ENCODE measurements around the gene KDM4B. TPM values are rescaled to one million over a fixed set of nuclear protein-coding genes. Genes with fewer than 3 reads are reported as not detected.
"Not testable (repeated sequence)": the region's sequence is repeated elsewhere in the genome, so short reads cannot be mapped to it uniquely, and the experiment has no call there.

The KDM4B gene
- total and polyA plus RNA-seq, 3 experiments from 2014 or later, result 14.6 to 16.0 (median 14.6) TPM

DNA sequence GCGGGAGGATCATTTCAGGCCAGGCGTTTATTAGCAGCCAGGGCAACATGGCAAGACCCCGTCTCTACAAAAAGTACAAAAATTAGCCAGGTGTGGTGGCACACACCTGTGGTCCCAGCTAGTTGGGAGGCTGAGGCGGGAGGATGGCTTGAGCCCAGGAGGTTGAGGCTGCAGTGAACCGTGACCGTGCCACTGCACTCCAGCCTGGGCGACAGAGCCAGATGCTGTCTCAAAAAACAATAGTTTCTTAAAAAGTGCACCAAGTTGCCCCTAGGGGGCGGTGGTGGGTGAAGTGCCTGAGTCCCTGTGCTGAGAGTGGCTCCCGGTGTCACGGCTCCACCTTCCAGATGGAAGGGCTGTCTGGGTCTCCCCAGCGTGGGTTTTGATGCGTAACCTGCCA is 60.7 kb downstream of the KDM4B start:
- H3K9me3 ChIP-seq (ENCODE audit: low read length); H3K27me3 Mint-ChIP-seq; H3K36me3 ChIP-seq (ENCODE audit: insufficient read depth, low read length); H3K4me3 ChIP-seq (ENCODE audit: low read length); POLR2A ChIA-PET; H3K4me1 ChIP-seq (ENCODE audit: insufficient read depth, low read length); H3K27ac ChIP-seq (ENCODE audit: low read depth, low read length); H3K27me3 ChIP-seq (ENCODE audit: insufficient read depth, low read length, poor library complexity, severe bottlenecking); H3K4me3 Mint-ChIP-seq; H3K9me3 Mint-ChIP-seq: not testable (repeated sequence)
- Mint-ChIP-seq H3K4me1 (peaks cover 9 to 24% (median 13%) of the 10 kb centered on the region in 3 donors), H3K27ac (peak overlapping the region in 1 of 8 donors; percentile 43), H3K36me3 (peaks cover 0 to 17% (median 3%) of the 10 kb centered on the region in 3 donors)
- CTCF ChIA-PET, result interaction anchor here (0.8 to 8.1 kb wide), 10 partner anchors 21 to 221 kb away, joined by 3 to 98 read pairs (median 10); partner anchors contain the start of gene PLIN3
- peak; percentile 40 to 72 (median 48) for DNase-seq

DNA sequence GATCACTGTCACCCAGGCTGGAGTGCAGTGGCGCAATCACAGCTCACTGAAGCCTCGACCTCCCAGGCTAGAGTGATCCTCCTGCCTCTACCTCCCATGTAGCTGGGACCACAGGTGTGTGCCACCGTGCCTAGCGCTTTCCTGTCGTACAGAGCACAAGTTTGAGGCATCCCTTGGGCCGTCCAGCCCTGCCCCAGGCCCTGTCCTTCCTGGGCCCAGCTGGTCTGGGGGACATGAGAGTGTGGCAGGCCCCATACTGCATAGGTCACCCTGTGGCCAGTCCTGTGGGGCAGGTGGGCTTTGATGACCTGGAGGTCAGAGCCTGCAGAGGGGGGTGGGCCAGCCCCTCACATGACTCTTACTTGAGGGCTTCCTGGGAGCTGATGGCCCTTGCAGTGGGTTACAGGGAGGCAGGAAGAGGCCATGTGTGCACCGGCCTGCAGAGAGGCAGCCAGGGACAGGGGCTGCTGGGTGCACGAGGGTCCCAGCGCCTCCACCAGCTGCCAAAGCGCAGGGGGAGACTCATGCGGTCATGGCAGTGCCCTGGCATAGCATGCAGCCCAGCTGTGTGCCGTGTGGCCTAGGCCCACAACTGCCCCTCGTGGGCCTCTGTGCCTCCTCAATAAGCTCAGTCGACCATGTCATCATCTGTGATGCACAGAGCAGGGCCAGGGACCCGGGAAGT is 61.4 kb downstream of the KDM4B start:
- peaks cover 6% of the 10 kb centered on the region for H3K36me3 ChIP-seq (ENCODE audit: insufficient read depth, low read length)
- no peaks in the 10 kb centered on the region for H3K27me3 ChIP-seq (ENCODE audit: insufficient read depth, low read length, poor library complexity, severe bottlenecking)
- Mint-ChIP-seq H3K27ac (no peak overlapping the region), H3K36me3 (peaks cover 0 to 23% (median 3%) of the 10 kb centered on the region in 3 donors), H3K4me1 (peaks cover 9 to 24% (median 13%) of the 10 kb centered on the region in 3 donors), H3K9me3 (no peaks in the 10 kb centered on the region), H3K4me3 (no peak overlapping the region), H3K27me3 (no peaks in the 10 kb centered on the region)
- no peak overlapping the region for H3K27ac ChIP-seq (ENCODE audit: low read depth, low read length)
- H3K9me3 ChIP-seq (ENCODE audit: low read length), result no peaks in the 10 kb centered on the region
- POLR2A ChIA-PET, result interaction anchor here (0.7 to 1.3 kb wide), 2 partner anchors 89 to 113 kb away, joined by 3 to 4 read pairs; no protein-coding TSS in a partner anchor
- CTCF ChIA-PET, result interaction anchor here (0.8 to 8.1 kb wide), 15 partner anchors 21 to 222 kb away, joined by 3 to 98 read pairs (median 4); partner anchors contain the start of genes PLIN3 and TICAM1
- H3K4me3 ChIP-seq (ENCODE audit: low read length), result no peak overlapping the region
- H3K4me1 ChIP-seq (ENCODE audit: insufficient read depth, low read length), result no peaks in the 10 kb centered on the region
- DNase-seq, result peak in 1 of 5 donors; percentile 46

DNA sequence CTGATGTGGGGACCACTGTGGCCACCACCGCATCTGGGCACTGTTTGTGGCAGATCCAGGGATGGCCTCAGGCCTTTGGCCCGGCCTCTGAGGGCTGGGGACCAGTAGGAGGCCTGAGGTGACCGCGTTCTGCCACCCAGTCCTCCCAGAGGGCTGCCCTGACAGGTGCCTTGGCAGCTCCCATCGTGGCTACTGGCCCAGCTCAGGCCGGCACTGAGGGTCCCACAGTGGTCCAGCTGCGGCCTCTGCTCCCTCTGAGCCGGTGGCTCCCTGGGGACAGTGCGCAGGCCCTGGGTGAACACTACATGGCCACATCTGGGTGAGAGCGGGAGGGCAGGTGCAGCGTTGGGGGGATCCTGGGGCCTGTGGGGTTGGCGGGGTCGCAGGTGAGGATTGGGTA is 61.9 kb downstream of the KDM4B start:
- Mint-ChIP-seq H3K4me3 (no peak overlapping the region), H3K27me3 (no peaks in the 10 kb centered on the region), H3K36me3 (peaks cover 0 to 25% (median 3%) of the 10 kb centered on the region in 3 donors), H3K4me1 (peaks cover 9 to 24% (median 13%) of the 10 kb centered on the region in 3 donors), H3K27ac (peak overlapping the region in 2 of 8 donors; percentile 14 to 61), H3K9me3 (no peaks in the 10 kb centered on the region)
- H3K27me3 ChIP-seq (ENCODE audit: insufficient read depth, low read length, poor library complexity, severe bottlenecking), result no peaks in the 10 kb centered on the region
- H3K4me3 ChIP-seq (ENCODE audit: low read length), result no peak overlapping the region
- H3K9me3 ChIP-seq (ENCODE audit: low read length), result no peaks in the 10 kb centered on the region
- ChIA-PET CTCF (interaction anchor here (0.9 to 8.1 kb wide), 17 partner anchors 22 to 230 kb away, joined by 3 to 98 read pairs (median 5); partner anchors contain the start of genes PLIN3 and TICAM1), POLR2A (interaction anchor here (0.9 to 1.3 kb wide), 2 partner anchors 114 to 221 kb away, joined by 4 read pairs; no protein-coding TSS in a partner anchor)
- no peak overlapping the region for H3K27ac ChIP-seq (ENCODE audit: low read depth, low read length)
- peak in 1 of 5 donors; percentile 41 for DNase-seq
- no peaks in the 10 kb centered on the region for H3K4me1 ChIP-seq (ENCODE audit: insufficient read depth, low read length)
- peaks cover 6% of the 10 kb centered on the region for H3K36me3 ChIP-seq (ENCODE audit: insufficient read depth, low read length)

DNA sequence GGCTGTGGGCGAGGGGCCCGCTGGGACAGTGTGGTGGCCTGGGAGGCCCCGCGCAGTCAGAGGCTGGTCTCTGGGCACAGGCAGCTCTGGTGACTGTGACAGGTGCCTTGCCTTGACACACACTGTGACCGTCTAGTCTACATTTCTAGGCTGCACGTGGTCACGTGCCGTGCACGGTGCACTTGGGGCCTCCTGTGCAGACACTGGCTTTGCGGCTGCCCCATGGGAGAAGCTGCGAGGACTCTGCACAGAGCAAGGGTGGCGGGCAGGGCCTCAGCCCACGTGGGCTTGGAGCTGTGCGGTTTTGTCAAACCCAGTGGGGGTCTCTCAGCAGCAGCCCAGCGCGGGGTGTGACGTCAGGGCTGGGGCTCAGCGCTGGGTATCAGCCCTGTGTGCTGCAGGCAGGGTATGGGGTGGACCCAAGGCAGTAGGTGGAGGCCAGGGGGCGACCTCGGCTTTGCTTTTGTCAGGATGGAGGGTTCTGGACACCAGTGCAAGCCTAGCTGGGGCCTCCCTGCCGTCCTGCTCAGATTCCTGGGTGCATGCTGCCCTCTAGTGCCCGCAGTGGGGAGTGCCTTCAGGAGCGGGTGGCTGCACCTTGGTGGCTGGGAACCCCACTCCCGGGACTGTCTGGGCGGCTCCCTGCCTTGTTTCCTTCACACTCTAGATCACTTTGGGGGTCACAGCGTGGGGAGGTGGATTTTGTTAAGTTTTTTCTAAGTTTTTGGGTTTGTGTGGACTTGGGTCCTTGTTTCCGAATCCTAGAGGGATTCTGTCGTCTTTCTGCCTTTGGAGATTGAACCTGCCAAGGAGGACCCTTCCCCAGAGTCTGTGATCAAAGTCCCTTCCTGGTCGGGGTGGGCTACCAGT is 62.6 kb downstream of the KDM4B start:
- H3K27ac Mint-ChIP-seq, result peak overlapping the region in 2 of 8 donors; percentile 14 to 61
- H3K4me3 Mint-ChIP-seq, result no peak overlapping the region
- peaks cover 9 to 21% (median 13%) of the 10 kb centered on the region in 3 donors for H3K4me1 Mint-ChIP-seq
- peaks cover 0 to 25% (median 3%) of the 10 kb centered on the region in 3 donors for H3K36me3 Mint-ChIP-seq
- Histone ChIP-seq H3K4me1 (ENCODE audit: insufficient read depth, low read length) (no peaks in the 10 kb centered on the region), H3K27ac (ENCODE audit: low read depth, low read length) (no peak overlapping the region), H3K4me3 (ENCODE audit: low read length) (no peak overlapping the region), H3K36me3 (ENCODE audit: insufficient read depth, low read length) (peaks cover 6% of the 10 kb centered on the region), H3K9me3 (ENCODE audit: low read length) (no peaks in the 10 kb centered on the region), H3K27me3 (ENCODE audit: insufficient read depth, low read length, poor library complexity, severe bottlenecking) (no peaks in the 10 kb centered on the region)
- no peaks in the 10 kb centered on the region for H3K9me3 Mint-ChIP-seq
- H3K27me3 Mint-ChIP-seq, result no peaks in the 10 kb centered on the region
- POLR2A ChIA-PET, result interaction anchor here (0.5 to 1.3 kb wide), 3 partner anchors 114 to 473 kb away, joined by 3 to 4 read pairs (median 4); no protein-coding TSS in a partner anchor
- DNase-seq, result peak; percentile 64 to 83 (median 74)
- CTCF ChIA-PET, result interaction anchor here (0.8 to 8.1 kb wide), 18 partner anchors 10 to 230 kb away, joined by 3 to 98 read pairs (median 5); partner anchors contain the start of genes PLIN3 and TICAM1

DNA sequence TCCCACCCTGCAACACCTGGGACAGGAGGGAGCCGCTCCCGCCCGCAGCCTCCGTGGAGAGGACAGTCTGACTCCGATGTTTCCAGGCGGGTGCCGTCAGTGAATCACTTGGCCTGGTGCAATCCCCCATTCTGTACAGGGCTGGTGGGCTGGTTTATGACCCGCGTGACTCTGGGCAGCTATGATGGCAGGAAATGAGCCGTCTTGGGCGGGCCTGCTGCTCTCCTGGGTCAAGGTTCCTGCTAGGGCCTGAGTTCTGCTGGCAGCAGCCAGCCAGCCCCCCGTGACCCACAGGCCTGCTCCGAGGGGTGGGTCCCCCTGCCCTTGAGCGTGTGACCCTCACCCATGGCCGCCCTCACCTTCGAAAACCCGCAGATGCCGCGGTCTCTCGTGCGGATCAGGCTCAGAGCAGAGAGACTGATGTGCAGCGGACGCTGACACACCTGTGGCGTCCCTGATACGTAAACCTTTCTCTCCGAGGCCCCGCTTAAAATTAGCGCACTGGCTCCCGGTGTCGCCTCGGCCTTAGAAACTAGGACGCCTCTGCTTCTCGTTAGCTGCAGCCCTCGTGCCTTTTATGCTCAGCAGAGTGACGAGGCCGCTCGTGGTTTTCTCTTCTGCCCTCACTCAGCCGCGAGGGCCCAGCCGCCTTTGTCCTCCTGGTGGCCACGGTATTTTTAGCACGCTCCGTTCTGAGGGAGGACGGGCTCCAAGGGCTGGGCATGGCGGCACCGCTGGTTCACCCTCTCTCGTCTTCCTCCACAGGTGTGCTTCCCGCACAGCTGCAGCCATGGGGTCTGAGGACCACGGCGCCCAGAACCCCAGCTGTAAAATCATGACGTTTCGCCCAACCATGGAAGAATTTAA is 63.4 kb downstream of the KDM4B start:
- no peaks in the 10 kb centered on the region for H3K9me3 Mint-ChIP-seq
- Histone ChIP-seq H3K27me3 (ENCODE audit: insufficient read depth, low read length, poor library complexity, severe bottlenecking) (no peaks in the 10 kb centered on the region), H3K4me1 (ENCODE audit: insufficient read depth, low read length) (no peaks in the 10 kb centered on the region), H3K36me3 (ENCODE audit: insufficient read depth, low read length) (peaks cover 6% of the 10 kb centered on the region), H3K27ac (ENCODE audit: low read depth, low read length) (no peak overlapping the region), H3K9me3 (ENCODE audit: low read length) (no peaks in the 10 kb centered on the region), H3K4me3 (ENCODE audit: low read length) (no peak overlapping the region)
- DNase-seq, result no peak
- ChIA-PET CTCF (interaction anchor here (0.7 to 8.1 kb wide), 13 partner anchors 11 to 224 kb away, joined by 3 to 98 read pairs (median 5); partner anchors contain the start of gene PLIN3), POLR2A (interaction anchor here (0.5 kb wide), 1 partner anchor 473 kb away, joined by 3 read pairs; no protein-coding TSS in a partner anchor)
- peaks cover 10 to 20% (median 13%) of the 10 kb centered on the region in 3 donors for H3K4me1 Mint-ChIP-seq
- H3K27ac Mint-ChIP-seq, result peak overlapping the region in 2 of 8 donors; percentile 28 to 77
- no peaks in the 10 kb centered on the region for H3K27me3 Mint-ChIP-seq
- H3K4me3 Mint-ChIP-seq, result no peak overlapping the region
- H3K36me3 Mint-ChIP-seq, result peaks cover 0 to 30% (median 3%) of the 10 kb centered on the region in 3 donors

DNA sequence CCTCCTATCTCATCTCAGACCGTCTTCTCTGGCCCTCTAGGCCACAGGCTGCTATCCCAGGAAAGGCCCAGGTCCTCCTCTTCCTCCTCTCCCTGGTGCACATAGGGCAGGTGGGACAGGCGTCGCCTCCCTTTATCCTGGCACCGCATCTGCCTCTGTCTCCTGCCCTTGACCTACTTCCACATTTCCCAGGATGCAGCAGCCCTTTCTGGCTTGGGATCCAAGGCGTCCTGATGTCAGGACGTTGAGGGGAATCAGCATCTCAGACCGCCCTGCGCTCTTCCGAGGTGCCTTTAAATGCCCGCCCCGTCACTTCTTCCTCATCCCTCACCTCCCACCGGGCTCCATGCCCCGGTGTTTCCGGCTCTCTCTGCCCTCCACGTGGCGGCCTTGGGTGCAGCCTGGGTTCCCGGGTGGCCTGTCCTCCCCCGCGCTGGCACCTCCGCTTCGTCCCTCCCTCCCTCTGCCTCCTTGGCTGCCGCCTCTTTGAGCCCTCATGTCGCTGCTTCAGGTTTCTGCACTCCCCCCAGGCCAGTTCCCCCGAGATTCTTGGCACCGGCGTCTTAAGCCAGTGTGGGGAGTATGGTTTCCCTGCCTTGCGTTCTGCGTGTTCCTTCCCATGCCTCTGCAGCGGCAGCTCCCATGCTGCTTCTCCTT is 66.3 kb downstream of the KDM4B start:
- no peak overlapping the region for H3K4me3 ChIP-seq (ENCODE audit: low read length)
- H3K9me3 Mint-ChIP-seq, result no peaks in the 10 kb centered on the region
- no peaks in the 10 kb centered on the region for H3K27me3 Mint-ChIP-seq
- no peaks in the 10 kb centered on the region for H3K9me3 ChIP-seq (ENCODE audit: low read length)
- ChIA-PET POLR2A (no interaction called here), CTCF (no interaction called here)
- no peak for DNase-seq
- H3K27ac Mint-ChIP-seq, result no peak overlapping the region
- H3K4me1 Mint-ChIP-seq, result peaks cover 0 to 11% (median 11%) of the 10 kb centered on the region in 3 donors
- no peaks in the 10 kb centered on the region for H3K27me3 ChIP-seq (ENCODE audit: insufficient read depth, low read length, poor library complexity, severe bottlenecking)
- peaks cover 0 to 49% (median 3%) of the 10 kb centered on the region in 3 donors for H3K36me3 Mint-ChIP-seq
- no peaks in the 10 kb centered on the region for H3K4me1 ChIP-seq (ENCODE audit: insufficient read depth, low read length)
- peaks cover 6% of the 10 kb centered on the region for H3K36me3 ChIP-seq (ENCODE audit: insufficient read depth, low read length)
- no peak overlapping the region for H3K27ac ChIP-seq (ENCODE audit: low read depth, low read length)
- H3K4me3 Mint-ChIP-seq, result peak overlapping the region in 1 of 7 donors; percentile 66
